IMR-90 (cell line): ENCODE measurements around the gene FBXO28. TPM values are rescaled to one million over a fixed set of nuclear protein-coding genes. Genes with fewer than 3 reads are reported as not detected.

Source experiments
- ATAC-seq: fragments of 200-7000 bp; cut with Tn5 transposase; 2 replicates; pipeline ENCODE4 v1.9.1; 2020; ENCODE audit warnings: low read depth, mild to moderate bottlenecking, moderate library complexity
- BruUV-seq: library from RNA; stranded (reverse); fragments of 400-500 nt; replicated peaks from 2 replicates; lab custom pipeline; 2021; lab: Mats Ljungman, UMichigan
- CTCF ChIA-PET: fragments of 300-600 bp; formaldehyde crosslinking; extraction: SDS; loops from one replicate; lab custom pipeline; 2021; ENCODE audit warnings: antibody characterized with exemption; lab: Yijun Ruan, JAX
- POLR2A ChIA-PET: fragments of 300-600 bp; sonication (Branson Sonifier 250); formaldehyde crosslinking; loops from one replicate; lab custom pipeline; 2022; ENCODE audit warnings: antibody characterized with exemption; ENCODE audit not compliant: unreplicated experiment; lab: Charles Lee
- DNase-seq: peaks from one replicate; pipeline ENCODE4 v3.0.0; 2013
- H2AFZ ChIP-seq: replicated peaks from 2 replicates; pipeline ENCODE3; 2013; ENCODE audit warnings: low read length, mild to moderate bottlenecking; ENCODE audit not compliant: poor library complexity
- H2AK5ac ChIP-seq: 2 replicates; pipeline ENCODE4 v1.6.1; 2013; ENCODE audit warnings: low read depth, low read length, inconsistent platforms
- H2AK9ac ChIP-seq: replicated peaks from 2 replicates; pipeline ENCODE3; 2013; ENCODE audit warnings: mild to moderate bottlenecking, low read depth, low read length, moderate library complexity; ENCODE audit not compliant: poor library complexity
- H2BK120ac ChIP-seq: 2 replicates; pipeline ENCODE4 v1.6.1; 2013; ENCODE audit warnings: low read depth, low read length, inconsistent platforms
- H2BK15ac ChIP-seq: 3 replicates; pipeline ENCODE4 v1.6.1; 2013; ENCODE audit warnings: low read depth, low read length, inconsistent platforms
- H2BK20ac ChIP-seq: 2 replicates; pipeline ENCODE4 v1.6.1; 2013; ENCODE audit warnings: low read depth, mild to moderate bottlenecking, inconsistent platforms, low read length, moderate library complexity
- H2BK5ac ChIP-seq: 2 replicates; pipeline ENCODE4 v1.6.1; 2013; ENCODE audit warnings: mild to moderate bottlenecking, low read depth, low read length, inconsistent platforms; ENCODE audit not compliant: poor library complexity, severe bottlenecking
- H3K14ac ChIP-seq: replicated peaks from 2 replicates; pipeline ENCODE4 v1.6.1; 2013; ENCODE audit warnings: low read depth, low read length, inconsistent platforms
- H3K18ac ChIP-seq: 2 replicates; pipeline ENCODE4 v1.6.1; 2013; ENCODE audit warnings: low read depth, low read length, control low read depth
- H3K23ac ChIP-seq: 2 replicates; pipeline ENCODE4 v1.6.1; 2013; ENCODE audit warnings: low read depth, low read length, inconsistent platforms
- H3K27ac ChIP-seq: 2 replicates; pipeline ENCODE4 v1.5.1; 2013; ENCODE audit warnings: mild to moderate bottlenecking, control low read depth, low read length; ENCODE audit not compliant: insufficient read depth
- H3K27me3 ChIP-seq: 2 replicates; pipeline ENCODE4 v1.6.1; 2013; ENCODE audit warnings: low read length; ENCODE audit not compliant: control insufficient read depth, insufficient read depth
- H3K36me3 ChIP-seq: 2 replicates; pipeline ENCODE4 v1.6.1; 2013; ENCODE audit warnings: low read length, mixed read lengths; ENCODE audit not compliant: control insufficient read depth, insufficient read depth
- H3K4ac ChIP-seq: 2 replicates; pipeline ENCODE4 v1.6.1; 2013; ENCODE audit warnings: low read depth, low read length, inconsistent platforms
- H3K4me1 ChIP-seq: 2 replicates; pipeline ENCODE4 v1.6.1; 2013; ENCODE audit warnings: low read length, mixed read lengths; ENCODE audit not compliant: control insufficient read depth, insufficient read depth
- H3K4me2 ChIP-seq: 2 replicates; pipeline ENCODE4 v1.6.1; 2013; ENCODE audit warnings: low read depth, mild to moderate bottlenecking, control low read depth, low read length, moderate library complexity
- H3K4me3 ChIP-seq: 2 replicates; pipeline ENCODE4 v1.5.1; 2013; ENCODE audit warnings: low read depth, mild to moderate bottlenecking, control low read depth, low read length, moderate library complexity; ENCODE audit not compliant: insufficient read depth
- H3K56ac ChIP-seq: 2 replicates; pipeline ENCODE4 v1.6.1; 2013; ENCODE audit warnings: low read length, inconsistent platforms; ENCODE audit not compliant: insufficient read depth; ENCODE audit errors: extremely low read depth
- H3K79me1 ChIP-seq, 2 experiments: 2 replicates each; pipeline ENCODE4 v1.6.1; 2013; ENCODE audit warnings: low read length in 2 of 2, inconsistent platforms in 1 of 2, low read depth in 1 of 2
- H3K9ac ChIP-seq: 2 replicates; pipeline ENCODE4 v1.6.1; 2013; ENCODE audit warnings: low read depth, low read length, control low read depth
- H3K9me1 ChIP-seq: 2 replicates; pipeline ENCODE4 v1.6.1; 2013; ENCODE audit warnings: low read length, inconsistent platforms; ENCODE audit not compliant: insufficient read depth
- H3K9me3 ChIP-seq: 2 replicates; pipeline ENCODE4 v1.6.1; 2013; ENCODE audit warnings: low read length; ENCODE audit not compliant: control insufficient read depth, insufficient read depth
- H4K20me1 ChIP-seq: 2 replicates; pipeline ENCODE4 v1.6.1; 2013; ENCODE audit warnings: low read length, inconsistent platforms; ENCODE audit not compliant: insufficient read depth
- H4K5ac ChIP-seq: 2 replicates; pipeline ENCODE4 v1.6.1; 2013; ENCODE audit warnings: mild to moderate bottlenecking, low read depth, low read length, control low read depth
- H4K8ac ChIP-seq, 2 experiments: 2 replicates each; pipeline ENCODE4 v1.6.1; 2013; ENCODE audit warnings: low read depth in 2 of 2, low read length in 2 of 2, control low read depth in 1 of 2, inconsistent platforms in 1 of 2
- H4K91ac ChIP-seq: 2 replicates; pipeline ENCODE4 v1.6.1; 2013; ENCODE audit warnings: low read depth, low read length, inconsistent platforms; ENCODE audit not compliant: insufficient read depth
- BHLHE40 ChIP-seq: fragments of 150-350 bp; IDR thresholded peaks from 2 replicates; pipeline ENCODE4 v1.6.1; 2016; ENCODE audit warnings: mild to moderate bottlenecking, low read depth, low read length
- CEBPB ChIP-seq: IDR thresholded peaks from 2 replicates; pipeline ENCODE4 v1.6.1; 2012; ENCODE audit warnings: low read depth, low read length, improper control_type of control experiment
- CHD1 ChIP-seq: IDR thresholded peaks from 2 replicates; pipeline ENCODE4 v1.6.1; 2012; ENCODE audit warnings: low read depth, low read length, improper control_type of control experiment
- CTCF ChIP-seq: conservative IDR thresholded peaks from 2 replicates; pipeline ENCODE4 v1.5.1; 2012; ENCODE audit warnings: mild to moderate bottlenecking, low read depth, low read length, improper control_type of control experiment
- ELK1 ChIP-seq: fragments of 150-350 bp; IDR thresholded peaks from 2 replicates; pipeline ENCODE4 v1.6.1; 2016; ENCODE audit warnings: low read depth, mild to moderate bottlenecking, low read length, moderate library complexity, borderline replicate concordance
- FOS ChIP-seq: fragments of 150-350 bp; IDR thresholded peaks from 2 replicates; pipeline ENCODE4 v1.6.1; 2016; ENCODE audit warnings: low read depth, low read length
- MAFK ChIP-seq: IDR thresholded peaks from 2 replicates; pipeline ENCODE4 v1.6.1; 2012; ENCODE audit warnings: low read depth, low read length, improper control_type of control experiment
- MXI1 ChIP-seq: IDR thresholded peaks from 2 replicates; pipeline ENCODE4 v1.6.1; 2012; ENCODE audit warnings: low read depth, mild to moderate bottlenecking, low read length, moderate library complexity, borderline replicate concordance
- NFE2L2 ChIP-seq: fragments of 150-350 bp; IDR thresholded peaks from 2 replicates; pipeline ENCODE4 v1.6.1; 2016; ENCODE audit warnings: low read depth, mild to moderate bottlenecking, low read length
- RAD21 ChIP-seq: IDR thresholded peaks from 2 replicates; pipeline ENCODE4 v1.6.1; 2012; ENCODE audit warnings: low read length, improper control_type of control experiment
- RCOR1 ChIP-seq: IDR thresholded peaks from 2 replicates; pipeline ENCODE4 v1.6.1; 2012; ENCODE audit warnings: mild to moderate bottlenecking, low read length, improper control_type of control experiment; ENCODE audit not compliant: insufficient replicate concordance
- RFX5 ChIP-seq: IDR thresholded peaks from 2 replicates; pipeline ENCODE4 v1.8.0; 2012; ENCODE audit warnings: low read depth, mild to moderate bottlenecking, low read length, moderate library complexity
- SMC3 ChIP-seq: fragments of 150-350 bp; IDR thresholded peaks from 2 replicates; pipeline ENCODE4 v1.6.1; 2016; ENCODE audit warnings: low read depth, mild to moderate bottlenecking, antibody characterized with exemption, low read length, moderate library complexity
- whole genome bisulfite sequencing, 2 experiments: methylation state at CpG; one replicate each; pipeline versions ENCODE4 v1.1.5 to v1.1.7; 2013; ENCODE audit warnings: missing lambda C conversion rate in 2 of 2; ENCODE audit not compliant: insufficient read length in 1 of 2; ENCODE audit errors: extremely low coverage in 2 of 2; 5-methylcytosine and 5-hydroxymethylcytosine counted together
- dilution Hi-C: fragments of 300-500 bp; cut with HindIII; formaldehyde crosslinking; loops from one replicate; pipeline ENCODE4 v1.14.3; 2018; ENCODE audit warnings: low sequenced_read_pairs; ENCODE audit not compliant: unreplicated experiment
- in situ Hi-C: fragments of 300-500 bp; cut with MboI; formaldehyde crosslinking; loops from 3 replicates; pipeline ENCODE4 v1.14.3; 2019; ENCODE audit warnings: low sequenced_read_pairs, inconsistent platforms, mixed read lengths
- intact Hi-C: fragments of 100-400 bp; cut with micrococcal nuclease; formaldehyde crosslinking; loops from 2 replicates; pipeline ENCODE4 v1.10.0; 2022
- polyA plus RNA-seq, 3 experiments: library from polyadenylated mRNA; depleted of rRNA; stranded (reverse); fragments of >200 nt; gene quantifications; 2 replicates each; pipeline ENCODE4 v1.2.3, GENCODE V29; 2012; ENCODE audit warnings: low replicate concordance in 1 of 3
- total RNA-seq: library from RNA; depleted of rRNA; stranded (reverse); fragments of >200 nt; gene quantifications from 2 replicates; pipeline ENCODE4 v1.2.3, GENCODE V29; 2012

FBXO28 gene
- total and polyA plus RNA-seq, 2 of the 4 experiments (the other 2 are of a cell fraction): 11.6 to 22.6 TPM

GRCh38 chr1:224168859-224169380 lies 55.0 kb downstream of the FBXO28 start:
- in situ Hi-C loops: no loop called here
- BruUV-seq: no TSS peak
- TF ChIP-seq CHD1 (no peak), SMC3 (no peak), BHLHE40 (no peak), ELK1 (no peak), RFX5 (no peak), FOS (no peak), MXI1 (no peak), MAFK (no peak), CTCF (no peak), NFE2L2 (no peak), CEBPB (no peak), RAD21 (no peak), RCOR1 (no peak)
- Histone ChIP-seq H4K20me1 (no peaks in the 10 kb centered on the region), H3K23ac (no peak overlapping the region), H3K4me3 (no peak overlapping the region), H2BK120ac (no peak overlapping the region), H3K36me3 (no peaks in the 10 kb centered on the region), H2AFZ (peak overlapping the region; percentile 52), H3K9ac (no peak overlapping the region), H3K18ac (0 out of 2 replicates have a peak overlapping the region, but pooled peaks have one; percentile 19), H3K56ac (no peak overlapping the region), H3K79me1 (no peaks in the 10 kb centered on the region), H3K4me2 (peak overlapping the region; percentile 16; the same call in 1 of the 2 replicates), H3K27ac (peak overlapping the region; percentile 9; the same call in 1 of the 2 replicates), H4K5ac (no peak overlapping the region), H3K4ac (peak overlapping the region; percentile 24; the same call in 1 of the 2 replicates), H2BK5ac (peak overlapping the region; percentile 48), H3K9me1 (no peaks in the 10 kb centered on the region), H2BK20ac (peak overlapping the region; percentile 57; the same call in 1 of the 2 replicates), H2BK15ac (peak overlapping the region; percentile 5; the same call in 1 of the 3 replicates), H3K27me3 (no peaks in the 10 kb centered on the region), H4K8ac (peak overlapping the region in 1 of 2 experiments; percentile 29; a peak in 1 of 4 replicates), H4K91ac (no peak overlapping the region), H2AK9ac (no peak overlapping the region), H3K14ac (peak overlapping the region; percentile 23), H3K9me3 (no peaks in the 10 kb centered on the region), H2AK5ac (no peak overlapping the region), H3K4me1 (no peaks in the 10 kb centered on the region)
- POLR2A ChIA-PET: no interaction called here
- intact Hi-C loops: no loop called here
- peak; percentile 75 for ATAC-seq
- peak; percentile 91 for DNase-seq
- CTCF ChIA-PET: interaction anchor here (1.0 kb wide), 1 partner anchor 10 kb away, joined by 3 read pairs; no protein-coding TSS in a partner anchor
- dilution Hi-C loops: no loop called here
- 89% methylated on average over 1 of the region's 5 CpGs; no CpG with 5 or more reads in 1 of the 2 experiments for WGBS, 2 experiments
